ENCODE data around the gene IRF6.

Gene IRF6

DNA sequence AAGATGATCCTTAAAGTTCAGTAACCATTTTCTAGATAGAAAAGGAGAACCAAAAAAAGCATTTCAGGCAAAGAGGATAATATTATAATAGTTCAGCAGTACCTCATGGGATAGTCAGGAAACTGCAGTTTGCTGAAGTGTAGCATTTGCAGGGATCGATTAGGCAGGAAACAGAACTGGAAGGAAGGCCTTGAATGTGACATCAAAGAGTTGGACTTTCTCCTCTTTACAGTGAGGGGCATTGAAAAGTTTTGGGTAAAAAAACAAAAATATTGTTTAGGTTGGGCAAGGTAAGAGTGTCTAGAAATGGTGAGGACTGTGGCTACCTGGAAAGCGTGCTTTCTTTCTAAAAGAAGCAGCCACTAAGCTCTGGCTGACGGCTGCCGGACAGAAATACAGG is 8.0 kb upstream of the IRF6 start:
- H3K27ac ChIP-seq (ENCODE audit: low read length, poor library complexity, severe bottlenecking), result no peak overlapping the region
- H3K4me2 ChIP-seq (ENCODE audit: low read length, poor library complexity, severe bottlenecking), result no peak overlapping the region
- H3K4ac ChIP-seq (ENCODE audit: low read depth in 1 of 2, low read length in 2 of 2), result no peak overlapping the region
- WGBS, result 98% methylated on average over 2 of the region's 4 CpGs
- H3K9ac ChIP-seq (ENCODE audit: low read length), result no peak overlapping the region
- H2BK5ac ChIP-seq (ENCODE audit: low read depth, low read length, poor library complexity, severe bottlenecking), result no peak overlapping the region
- no peak overlapping the region for H4K8ac ChIP-seq (ENCODE audit: low read length)
- H2AFZ ChIP-seq (ENCODE audit: low read depth, low read length), result no peak overlapping the region
- peaks cover 0 to 2% of the 10 kb centered on the region in 2 experiments for H3K27me3 ChIP-seq (ENCODE audit: control insufficient read depth in 1 of 2, insufficient read depth in 1 of 2, low read length in 2 of 2)
- H3K14ac ChIP-seq (ENCODE audit: low read length in 2 of 2), result no peak overlapping the region
- no peak for DNase-seq
- no peak overlapping the region for H4K91ac ChIP-seq (ENCODE audit: low read length)
- no peaks in the 10 kb centered on the region for H3K79me1 ChIP-seq (replicated peaks; ENCODE audit: low read length, poor library complexity, severe bottlenecking)
- no peaks in the 10 kb centered on the region for H3K9me3 ChIP-seq (ENCODE audit: control insufficient read depth, low read length)
- no peak overlapping the region for H3K18ac ChIP-seq (ENCODE audit: low read depth in 1 of 2, low read length in 2 of 2)
- no peak overlapping the region for H2BK120ac ChIP-seq (ENCODE audit: low read depth, low read length)
- no peaks in the 10 kb centered on the region for H3K36me3 ChIP-seq (ENCODE audit: control insufficient read depth in 1 of 2, insufficient read depth in 2 of 2, low read depth in 1 of 2, low read length in 2 of 2)
- no peak overlapping the region for H2BK12ac ChIP-seq (ENCODE audit: low read length in 2 of 2)
- H2BK15ac ChIP-seq (ENCODE audit: low read depth, poor library complexity, severe bottlenecking), result no peak overlapping the region
- no peaks in the 10 kb centered on the region for H3K4me1 ChIP-seq (ENCODE audit: control insufficient read depth, insufficient read depth, low read depth, low read length)
- no peak overlapping the region for H3K23ac ChIP-seq (ENCODE audit: low read length in 2 of 2)
- no peak overlapping the region for H3K4me3 ChIP-seq (ENCODE audit: insufficient read depth in 1 of 2, low read depth in 1 of 2, low read length in 2 of 2)
- H2AK5ac ChIP-seq (ENCODE audit: low read length, severe bottlenecking), result no peak overlapping the region

DNA sequence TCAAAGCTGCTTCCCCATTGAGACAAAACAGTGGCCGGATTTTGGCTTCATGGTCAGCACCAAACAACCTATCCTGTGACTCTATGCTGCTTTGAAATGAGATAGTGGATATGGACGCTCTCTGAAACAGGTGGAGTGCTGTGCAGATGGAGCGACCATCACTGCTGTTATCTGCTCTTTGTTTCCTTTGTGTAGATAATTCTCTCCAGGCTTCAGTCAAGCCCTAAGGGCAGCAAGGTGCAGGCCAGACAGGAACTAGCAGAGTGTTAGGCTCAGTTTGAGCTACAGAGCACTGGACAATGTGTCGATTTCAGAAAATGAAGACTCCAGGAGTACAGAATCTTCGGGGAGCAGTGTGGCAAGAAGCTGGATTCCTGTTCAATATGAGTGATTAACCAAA is 4.8 kb upstream of the IRF6 start:
- Histone ChIP-seq H3K23ac (ENCODE audit: low read length in 2 of 2) (no peak overlapping the region), H2BK5ac (ENCODE audit: low read depth, low read length, poor library complexity, severe bottlenecking) (no peak overlapping the region), H2AK5ac (ENCODE audit: low read length, severe bottlenecking) (no peak overlapping the region), H2BK120ac (ENCODE audit: low read depth, low read length) (no peak overlapping the region), H3K4me3 (ENCODE audit: insufficient read depth in 1 of 2, low read depth in 1 of 2, low read length in 2 of 2) (no peak overlapping the region), H3K9me3 (ENCODE audit: control insufficient read depth, low read length) (no peaks in the 10 kb centered on the region), H3K4me1 (ENCODE audit: control insufficient read depth, insufficient read depth, low read depth, low read length) (peaks cover 8% of the 10 kb centered on the region), H2AFZ (ENCODE audit: low read depth, low read length) (no peak overlapping the region), H3K14ac (ENCODE audit: low read length in 2 of 2) (no peak overlapping the region), H3K27me3 (ENCODE audit: control insufficient read depth in 1 of 2, insufficient read depth in 1 of 2, low read length in 2 of 2) (peaks cover 0 to under 1% of the 10 kb centered on the region in 2 experiments), H3K9ac (ENCODE audit: low read length) (no peak overlapping the region), H3K4me2 (ENCODE audit: low read length, poor library complexity, severe bottlenecking) (no peak overlapping the region), H3K18ac (ENCODE audit: low read depth in 1 of 2, low read length in 2 of 2) (no peak overlapping the region), H2BK12ac (ENCODE audit: low read length in 2 of 2) (no peak overlapping the region), H3K4ac (ENCODE audit: low read depth in 1 of 2, low read length in 2 of 2) (no peak overlapping the region), H3K36me3 (ENCODE audit: control insufficient read depth in 1 of 2, insufficient read depth in 2 of 2, low read depth in 1 of 2, low read length in 2 of 2) (no peaks in the 10 kb centered on the region), H4K8ac (ENCODE audit: low read length) (no peak overlapping the region), H2BK15ac (ENCODE audit: low read depth, poor library complexity, severe bottlenecking) (no peak overlapping the region), H3K79me1 (replicated peaks; ENCODE audit: low read length, poor library complexity, severe bottlenecking) (no peaks in the 10 kb centered on the region), H3K27ac (ENCODE audit: low read length, poor library complexity, severe bottlenecking) (no peak overlapping the region), H4K91ac (ENCODE audit: low read length) (no peak overlapping the region)
- WGBS, result 87% methylated on average over 3 of the region's 5 CpGs
- no peak for DNase-seq

DNA sequence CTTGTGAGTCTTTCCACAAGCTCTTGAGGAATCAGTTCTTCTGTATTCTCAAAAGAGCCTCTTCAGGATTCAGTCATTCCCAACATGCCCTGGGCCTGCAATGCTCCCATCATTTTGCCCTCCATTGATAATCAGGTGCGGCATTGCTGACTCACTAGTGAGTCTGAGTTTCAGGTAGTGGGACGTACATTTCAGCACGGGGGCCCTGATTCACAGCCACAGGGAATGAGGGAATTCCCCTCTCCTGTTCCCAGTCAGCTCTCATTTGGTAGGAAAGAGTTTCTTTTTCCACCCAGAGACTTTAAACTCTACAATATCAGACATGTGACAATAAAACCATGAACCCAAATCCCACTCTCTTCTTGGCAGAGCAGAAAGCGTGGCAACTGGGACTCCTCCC is 3.7 kb upstream of the IRF6 start:
- 84% methylated on average over 4 of the region's 4 CpGs for WGBS
- Histone ChIP-seq H4K8ac (ENCODE audit: low read length) (no peak overlapping the region), H3K4me2 (ENCODE audit: low read length, poor library complexity, severe bottlenecking) (no peak overlapping the region), H3K79me1 (replicated peaks; ENCODE audit: low read length, poor library complexity, severe bottlenecking) (no peaks in the 10 kb centered on the region), H3K4me1 (ENCODE audit: control insufficient read depth, insufficient read depth, low read depth, low read length) (peaks cover 14% of the 10 kb centered on the region), H2BK120ac (ENCODE audit: low read depth, low read length) (no peak overlapping the region), H3K4me3 (ENCODE audit: insufficient read depth in 1 of 2, low read depth in 1 of 2, low read length in 2 of 2) (no peak overlapping the region), H3K4ac (ENCODE audit: low read depth in 1 of 2, low read length in 2 of 2) (no peak overlapping the region), H3K27ac (ENCODE audit: low read length, poor library complexity, severe bottlenecking) (no peak overlapping the region), H2AFZ (ENCODE audit: low read depth, low read length) (no peak overlapping the region), H3K18ac (ENCODE audit: low read depth in 1 of 2, low read length in 2 of 2) (no peak overlapping the region), H3K14ac (ENCODE audit: low read length in 2 of 2) (no peak overlapping the region), H2AK5ac (ENCODE audit: low read length, severe bottlenecking) (no peak overlapping the region), H3K9ac (ENCODE audit: low read length) (no peak overlapping the region), H3K9me3 (ENCODE audit: control insufficient read depth, low read length) (no peaks in the 10 kb centered on the region), H3K27me3 (ENCODE audit: control insufficient read depth in 1 of 2, insufficient read depth in 1 of 2, low read length in 2 of 2) (peaks cover 0 to 10% of the 10 kb centered on the region in 2 experiments), H2BK12ac (ENCODE audit: low read length in 2 of 2) (peak overlapping the region in 1 of 2 experiments; percentile 24), H2BK15ac (ENCODE audit: low read depth, poor library complexity, severe bottlenecking) (no peak overlapping the region), H3K36me3 (ENCODE audit: control insufficient read depth in 1 of 2, insufficient read depth in 2 of 2, low read depth in 1 of 2, low read length in 2 of 2) (no peaks in the 10 kb centered on the region), H2BK5ac (ENCODE audit: low read depth, low read length, poor library complexity, severe bottlenecking) (no peak overlapping the region), H3K23ac (ENCODE audit: low read length in 2 of 2) (no peak overlapping the region), H4K91ac (ENCODE audit: low read length) (no peak overlapping the region)
- no peak for DNase-seq

DNA sequence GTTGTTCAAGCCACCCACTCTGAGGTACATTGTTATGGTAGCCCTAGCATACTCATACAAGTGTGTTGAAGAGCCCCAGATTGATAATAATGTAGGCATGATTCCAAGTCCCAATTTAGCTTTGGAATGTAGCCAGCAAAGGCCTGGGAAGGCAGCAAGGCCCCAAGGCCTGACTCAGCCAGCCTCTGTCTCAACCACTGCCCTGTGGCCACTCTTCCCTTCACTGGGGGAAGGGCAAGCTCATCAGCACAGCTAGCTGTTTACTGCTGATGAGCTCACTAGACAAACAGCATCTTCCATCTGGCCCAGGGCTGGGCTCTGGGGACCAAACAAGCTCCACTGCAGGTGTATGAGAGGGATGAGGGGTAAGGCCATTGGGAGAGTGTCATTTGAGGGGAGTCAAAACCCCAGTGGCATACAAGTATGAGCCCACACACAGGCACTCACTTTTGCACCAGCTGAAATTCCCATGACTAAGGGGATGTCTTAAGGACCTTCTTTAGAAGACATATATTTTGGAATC is 2.2 kb upstream of the IRF6 start:
- H2BK12ac ChIP-seq (ENCODE audit: low read length in 2 of 2), result no peak overlapping the region
- no peak overlapping the region for H3K4me2 ChIP-seq (ENCODE audit: low read length, poor library complexity, severe bottlenecking)
- H3K4me3 ChIP-seq (ENCODE audit: insufficient read depth in 1 of 2, low read depth in 1 of 2, low read length in 2 of 2), result no peak overlapping the region
- peaks cover 0 to 12% of the 10 kb centered on the region in 2 experiments for H3K27me3 ChIP-seq (ENCODE audit: control insufficient read depth in 1 of 2, insufficient read depth in 1 of 2, low read length in 2 of 2)
- no peak overlapping the region for H3K27ac ChIP-seq (ENCODE audit: low read length, poor library complexity, severe bottlenecking)
- H3K9ac ChIP-seq (ENCODE audit: low read length), result no peak overlapping the region
- H2AK5ac ChIP-seq (ENCODE audit: low read length, severe bottlenecking), result no peak overlapping the region
- no peaks in the 10 kb centered on the region for H3K9me3 ChIP-seq (ENCODE audit: control insufficient read depth, low read length)
- no peak overlapping the region for H4K8ac ChIP-seq (ENCODE audit: low read length)
- no peak overlapping the region for H3K18ac ChIP-seq (ENCODE audit: low read depth in 1 of 2, low read length in 2 of 2)
- H2BK5ac ChIP-seq (ENCODE audit: low read depth, low read length, poor library complexity, severe bottlenecking), result no peak overlapping the region
- H3K4ac ChIP-seq (ENCODE audit: low read depth in 1 of 2, low read length in 2 of 2), result no peak overlapping the region
- no peaks in the 10 kb centered on the region for H3K36me3 ChIP-seq (ENCODE audit: control insufficient read depth in 1 of 2, insufficient read depth in 2 of 2, low read depth in 1 of 2, low read length in 2 of 2)
- H2AFZ ChIP-seq (ENCODE audit: low read depth, low read length), result no peak overlapping the region
- no peaks in the 10 kb centered on the region for H3K79me1 ChIP-seq (replicated peaks; ENCODE audit: low read length, poor library complexity, severe bottlenecking)
- peaks cover 14% of the 10 kb centered on the region for H3K4me1 ChIP-seq (ENCODE audit: control insufficient read depth, insufficient read depth, low read depth, low read length)
- H2BK15ac ChIP-seq (ENCODE audit: low read depth, poor library complexity, severe bottlenecking), result no peak overlapping the region
- no peak overlapping the region for H2BK120ac ChIP-seq (ENCODE audit: low read depth, low read length)
- no peak overlapping the region for H4K91ac ChIP-seq (ENCODE audit: low read length)
- peak; percentile 97 for DNase-seq
- no peak overlapping the region for H3K14ac ChIP-seq (ENCODE audit: low read length in 2 of 2)
- no peak overlapping the region for H3K23ac ChIP-seq (ENCODE audit: low read length in 2 of 2)

Measured in mesenchymal stem cell (in vitro differentiated cells and primary cell).